Neuronal stem cell (in vitro differentiated cells): ENCODE measurements around the gene CCHCR1.

ENCODE experiments used
- DNase-seq: peaks from one replicate; pipeline ENCODE4 v3.0.0-alpha.2; 2013; ENCODE audit warnings: low spot score
- H2AFZ ChIP-seq: one replicate; pipeline ENCODE4 v1.6.1; 2013; ENCODE audit warnings: mild to moderate bottlenecking, low read length, inconsistent platforms
- H2AK5ac ChIP-seq: 2 replicates; pipeline ENCODE4 v1.6.1; 2013; ENCODE audit warnings: low read depth, mild to moderate bottlenecking, inconsistent platforms, low read length, moderate library complexity, mixed read lengths
- H2BK120ac ChIP-seq: 2 replicates; pipeline ENCODE4 v1.6.1; 2013; ENCODE audit warnings: low read depth, mild to moderate bottlenecking, inconsistent platforms, low read length, moderate library complexity, mixed read lengths
- H2BK12ac ChIP-seq: one replicate; pipeline ENCODE4 v1.6.1; 2013; ENCODE audit warnings: low read length, inconsistent platforms
- H2BK15ac ChIP-seq: 2 replicates; pipeline ENCODE4 v1.6.1; 2013; ENCODE audit warnings: mild to moderate bottlenecking, low read length, inconsistent platforms, mixed read lengths
- H2BK5ac ChIP-seq: one replicate; pipeline ENCODE4 v1.6.1; 2013; ENCODE audit warnings: inconsistent platforms, mild to moderate bottlenecking, low read length, moderate library complexity
- H3K14ac ChIP-seq: one replicate; pipeline ENCODE4 v1.6.1; 2013; ENCODE audit warnings: low read length, inconsistent platforms
- H3K18ac ChIP-seq: 2 replicates; pipeline ENCODE4 v1.6.1; 2013; ENCODE audit warnings: low read length, inconsistent platforms
- H3K23ac ChIP-seq: 2 replicates; pipeline ENCODE4 v1.6.1; 2013; ENCODE audit warnings: low read depth, mild to moderate bottlenecking, mixed read lengths, low read length, inconsistent platforms; ENCODE audit not compliant: poor library complexity
- H3K27ac ChIP-seq: replicated peaks from 3 replicates; pipeline ENCODE4 v1.5.1; 2013; ENCODE audit warnings: low read length, inconsistent platforms
- H3K27me3 ChIP-seq, 3 experiments: 2 replicates each; pipeline ENCODE4 v1.6.1; 2013; ENCODE audit warnings: low read length in 3 of 3, mild to moderate bottlenecking in 2 of 3, inconsistent platforms in 1 of 3, low read depth in 1 of 3, mixed read lengths in 1 of 3, moderate library complexity in 1 of 3; ENCODE audit not compliant: control insufficient read depth in 3 of 3, insufficient read depth in 3 of 3
- H3K36me3 ChIP-seq, 2 donors: replicated peaks in 1 of 2; 2 replicates each; pipeline ENCODE4 v1.6.1; 2013; ENCODE audit warnings: low read length in 2 of 2; ENCODE audit not compliant: control insufficient read depth in 2 of 2, insufficient read depth in 2 of 2
- H3K4ac ChIP-seq: 2 replicates; pipeline ENCODE4 v1.6.1; 2013; ENCODE audit warnings: inconsistent platforms, mild to moderate bottlenecking, low read length, moderate library complexity
- H3K4me1 ChIP-seq, 2 donors: 1 replicate in 1 of 2; 2 replicates in 1 of 2; pipeline ENCODE4 v1.6.1; 2013; ENCODE audit warnings: low read length in 2 of 2, low read depth in 1 of 2; ENCODE audit not compliant: control insufficient read depth in 2 of 2, insufficient read depth in 1 of 2
- H3K4me2 ChIP-seq: one replicate; pipeline ENCODE4 v1.6.1; 2013; ENCODE audit warnings: mild to moderate bottlenecking, low read length, inconsistent platforms; ENCODE audit not compliant: insufficient read depth, poor library complexity, severe bottlenecking
- H3K4me3 ChIP-seq, 2 donors: 2 replicates each; pipeline ENCODE4 v1.5.1; 2013; ENCODE audit warnings: low read length in 2 of 2, mild to moderate bottlenecking in 2 of 2, inconsistent platforms in 1 of 2, moderate library complexity in 1 of 2
- H3K79me1 ChIP-seq: one replicate; pipeline ENCODE4 v1.6.1; 2013; ENCODE audit warnings: low read depth, mild to moderate bottlenecking, inconsistent platforms, low read length, moderate library complexity
- H3K9ac ChIP-seq: one replicate; pipeline ENCODE4 v1.6.1; 2013; ENCODE audit warnings: mild to moderate bottlenecking, low read depth, low read length, inconsistent platforms; ENCODE audit not compliant: poor library complexity
- H3K9me3 ChIP-seq, 2 donors: replicated peaks in 1 of 2; 2 replicates each; pipeline versions ENCODE3 to v1.6.1; 2013; ENCODE audit warnings: low read length in 2 of 2, mild to moderate bottlenecking in 2 of 2, inconsistent platforms in 1 of 2, low read depth in 1 of 2, mixed read lengths in 1 of 2, moderate library complexity in 1 of 2; ENCODE audit not compliant: control insufficient read depth in 2 of 2, insufficient read depth in 1 of 2
- H4K8ac ChIP-seq: one replicate; pipeline ENCODE4 v1.6.1; 2013; ENCODE audit warnings: low read depth, mild to moderate bottlenecking, inconsistent platforms, low read length, moderate library complexity
- H4K91ac ChIP-seq: one replicate; pipeline ENCODE4 v1.6.1; 2013; ENCODE audit warnings: low read length, low read depth, mild to moderate bottlenecking, inconsistent platforms; ENCODE audit not compliant: poor library complexity
- WGBS, 2 donors: extraction: QIAGEN DNeasy Blood & Tissue Kit; methylation state at CpG; one replicate each; pipeline ENCODE4 v1.1.7; 2013; ENCODE audit warnings: missing lambda C conversion rate in 2 of 2, mixed read lengths in 1 of 2; ENCODE audit not compliant: insufficient read length in 2 of 2, insufficient replicate concordance in 1 of 2; ENCODE audit errors: extremely low coverage in 2 of 2; 5-methylcytosine and 5-hydroxymethylcytosine counted together

The CCHCR1 gene

DNA sequence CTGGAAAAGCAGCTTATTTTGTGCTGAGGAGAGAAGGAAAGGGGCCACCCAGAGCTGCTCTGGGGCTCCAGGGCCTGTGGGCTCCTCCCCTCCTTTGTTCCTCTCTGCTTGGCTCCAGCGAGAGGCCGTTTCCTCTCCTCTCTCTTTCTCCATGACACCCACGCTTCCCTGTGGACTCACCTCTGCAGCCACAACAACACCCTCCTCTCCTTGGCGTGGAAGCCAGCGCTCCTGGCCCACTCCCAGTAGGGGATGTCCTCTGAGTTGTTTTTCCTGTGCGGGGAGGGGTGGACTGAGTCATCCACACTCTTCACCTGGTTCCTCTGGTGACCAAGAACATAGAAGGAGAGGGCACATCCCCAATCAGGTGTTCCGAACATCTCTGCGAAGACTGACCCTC is 32.4 kb downstream of the CCHCR1 start:
- H3K14ac ChIP-seq = no peak overlapping the region
- H3K4me1 ChIP-seq = peaks cover 3 to 14% of the 10 kb centered on the region in 2 donors
- H3K18ac ChIP-seq = peak overlapping the region; percentile 67
- no peak overlapping the region for H3K4ac ChIP-seq
- H2BK5ac ChIP-seq = no peak overlapping the region
- no peaks in the 10 kb centered on the region for H3K9me3 ChIP-seq
- H2AK5ac ChIP-seq = peak overlapping the region; percentile 54
- H3K79me1 ChIP-seq = no peaks in the 10 kb centered on the region
- H3K9ac ChIP-seq = no peak overlapping the region
- H4K8ac ChIP-seq = no peak overlapping the region
- H3K27ac ChIP-seq = no peak overlapping the region
- H3K4me3 ChIP-seq = no peak overlapping the region
- WGBS, 2 donors = no CpG with 5 or more reads among the region's 8 CpGs
- no peak overlapping the region for H2BK120ac ChIP-seq
- H3K23ac ChIP-seq = no peak overlapping the region
- H2BK15ac ChIP-seq = no peak overlapping the region
- H3K36me3 ChIP-seq = no peaks in the 10 kb centered on the region
- no peak for DNase-seq
- peaks cover 0 to 32% (median 0%) of the 10 kb centered on the region in 3 experiments for H3K27me3 ChIP-seq
- no peak overlapping the region for H2BK12ac ChIP-seq
- H3K4me2 ChIP-seq = no peak overlapping the region
- H2AFZ ChIP-seq = peak overlapping the region; percentile 75
- H4K91ac ChIP-seq = no peak overlapping the region

DNA sequence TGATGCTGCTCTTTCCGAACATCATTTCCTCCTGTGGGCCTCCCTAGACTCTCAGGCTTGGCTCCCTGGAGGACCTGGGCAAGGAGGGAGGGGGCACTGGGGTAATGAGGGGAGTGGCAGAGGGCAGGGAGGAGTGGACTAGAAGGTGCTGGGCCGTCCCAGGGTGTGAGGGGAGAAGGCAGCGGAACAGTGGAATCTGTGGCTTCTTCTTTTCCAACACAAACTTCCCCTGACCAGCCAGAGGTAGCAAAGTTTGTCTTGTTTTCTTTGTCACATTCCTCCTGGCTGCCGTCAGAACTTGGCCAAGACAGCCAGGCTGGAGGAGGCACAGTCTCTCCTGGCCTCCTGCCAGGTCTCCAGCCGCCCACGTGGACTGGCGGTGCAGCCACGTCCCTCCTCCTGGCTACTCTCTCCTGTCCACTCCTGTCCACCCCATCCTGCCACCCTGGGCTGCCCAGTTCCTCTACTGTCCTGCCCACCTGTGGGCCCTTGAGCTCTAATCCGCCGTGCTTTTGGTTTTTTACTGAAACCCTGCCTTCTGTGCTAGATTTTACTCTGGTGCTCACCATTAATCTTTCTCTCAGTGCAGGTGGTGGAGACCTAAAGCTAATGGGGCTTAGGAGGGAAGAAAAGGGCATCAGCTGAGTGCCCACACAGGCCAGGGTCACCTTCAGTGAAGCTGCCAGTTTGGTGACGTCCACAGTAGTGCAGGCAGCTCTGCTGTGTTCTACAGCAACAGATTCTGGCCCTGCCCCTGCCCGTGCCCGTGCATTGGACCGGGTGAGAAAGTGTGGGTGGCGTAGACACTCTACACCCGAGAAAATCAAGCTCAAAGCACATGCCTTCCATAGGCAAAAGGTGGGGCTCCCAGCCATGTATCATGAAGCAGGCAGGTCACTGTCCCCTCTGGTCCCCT is 34.6 kb downstream of the CCHCR1 start:
- H3K36me3 ChIP-seq = no peaks in the 10 kb centered on the region
- WGBS, 2 donors = no CpG with 5 or more reads among the region's 16 CpGs
- no peak overlapping the region for H3K14ac ChIP-seq
- peak overlapping the region; percentile 24 for H2AK5ac ChIP-seq
- peak overlapping the region; percentile 20 for H2BK5ac ChIP-seq
- peak overlapping the region; percentile 44 for H3K23ac ChIP-seq
- H2BK12ac ChIP-seq = no peak overlapping the region
- H3K4me2 ChIP-seq = no peak overlapping the region
- H2BK15ac ChIP-seq = no peak overlapping the region
- H3K79me1 ChIP-seq = no peaks in the 10 kb centered on the region
- no peak overlapping the region for H3K18ac ChIP-seq
- no peak overlapping the region for H4K91ac ChIP-seq
- peak overlapping the region in 1 of 2 donors; percentile 18 for H3K4me3 ChIP-seq
- no peaks in the 10 kb centered on the region for H3K9me3 ChIP-seq
- no peak overlapping the region for H2AFZ ChIP-seq
- H3K4ac ChIP-seq = no peak overlapping the region
- no peak overlapping the region for H2BK120ac ChIP-seq
- H3K27ac ChIP-seq = no peak overlapping the region
- H3K4me1 ChIP-seq = peaks cover 3 to 14% of the 10 kb centered on the region in 2 donors
- H3K27me3 ChIP-seq = peaks cover 0 to 24% (median 0%) of the 10 kb centered on the region in 3 experiments
- H3K9ac ChIP-seq = no peak overlapping the region
- no peak for DNase-seq
- no peak overlapping the region for H4K8ac ChIP-seq

DNA sequence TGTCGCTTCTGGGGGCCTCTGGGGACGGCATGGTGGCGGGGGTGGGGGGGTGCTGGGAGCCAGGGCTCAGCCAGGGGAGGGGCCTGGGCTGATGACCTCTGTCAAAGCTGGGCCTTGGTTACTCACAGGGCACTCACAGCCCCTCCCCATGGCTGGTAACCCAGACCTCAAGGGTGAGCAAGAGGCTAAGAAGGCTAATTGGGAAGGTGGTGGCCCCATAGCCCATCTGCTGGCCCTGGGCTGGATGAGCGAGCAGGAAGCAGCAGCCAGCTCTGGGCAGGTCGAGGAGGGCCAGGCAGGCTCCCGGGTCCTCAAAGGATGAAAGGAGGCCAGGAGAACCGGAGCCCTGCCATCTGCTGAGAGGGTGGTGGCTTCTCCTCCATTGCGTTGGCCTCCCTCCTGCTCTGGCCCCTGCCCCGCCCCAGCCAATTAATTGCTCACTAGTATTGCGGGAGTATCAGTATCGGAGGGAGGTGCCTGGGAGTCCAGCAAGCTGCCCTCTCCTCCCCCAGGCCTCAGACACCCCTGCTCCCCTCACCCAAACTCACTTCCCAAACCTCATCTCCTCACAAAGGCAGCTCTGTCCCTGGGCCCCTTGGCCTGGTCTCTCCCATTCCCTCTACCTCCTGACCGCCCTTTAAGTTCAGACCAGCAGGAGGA is 36.3 kb downstream of the CCHCR1 start:
- Histone ChIP-seq H2BK12ac (no peak overlapping the region), H2AFZ (no peak overlapping the region), H2BK120ac (no peak overlapping the region), H3K9ac (peak overlapping the region; percentile 36), H3K27me3 (peaks cover 0 to 28% (median 0%) of the 10 kb centered on the region in 3 experiments), H2AK5ac (no peak overlapping the region), H3K9me3 (no peaks in the 10 kb centered on the region), H3K79me1 (no peaks in the 10 kb centered on the region), H4K91ac (no peak overlapping the region), H3K4me3 (no peak overlapping the region), H3K14ac (no peak overlapping the region), H3K4me2 (no peak overlapping the region), H2BK15ac (peak overlapping the region; percentile 45), H3K4me1 (peaks cover 3 to 10% of the 10 kb centered on the region in 2 donors), H3K4ac (no peak overlapping the region), H3K23ac (no peak overlapping the region), H2BK5ac (peak overlapping the region; percentile 43), H3K27ac (no peak overlapping the region), H4K8ac (no peak overlapping the region), H3K36me3 (no peaks in the 10 kb centered on the region), H3K18ac (peak overlapping the region; percentile 22)
- DNase-seq = no peak
- WGBS, 2 donors = no CpG with 5 or more reads among the region's 12 CpGs
